Stimulated activated CD8-positive, alpha-beta memory T cell treated with anti-CD3 and anti-CD28 coated beads, Interleukin-15, amount 100 ng/mL, for 4 hours (primary cell): Measurements from ENCODE around the gene RPS15.
A peak's percentile ranks its signal among the peaks of the same experiment; 100 is the strongest.

Source experiments
- DNase-seq, 2 donors: peaks; one replicate each; pipeline ENCODE4 v3.0.0-alpha.2; 2020; ENCODE audit warnings: low read depth in 2 of 2

Gene RPS15

DNA sequence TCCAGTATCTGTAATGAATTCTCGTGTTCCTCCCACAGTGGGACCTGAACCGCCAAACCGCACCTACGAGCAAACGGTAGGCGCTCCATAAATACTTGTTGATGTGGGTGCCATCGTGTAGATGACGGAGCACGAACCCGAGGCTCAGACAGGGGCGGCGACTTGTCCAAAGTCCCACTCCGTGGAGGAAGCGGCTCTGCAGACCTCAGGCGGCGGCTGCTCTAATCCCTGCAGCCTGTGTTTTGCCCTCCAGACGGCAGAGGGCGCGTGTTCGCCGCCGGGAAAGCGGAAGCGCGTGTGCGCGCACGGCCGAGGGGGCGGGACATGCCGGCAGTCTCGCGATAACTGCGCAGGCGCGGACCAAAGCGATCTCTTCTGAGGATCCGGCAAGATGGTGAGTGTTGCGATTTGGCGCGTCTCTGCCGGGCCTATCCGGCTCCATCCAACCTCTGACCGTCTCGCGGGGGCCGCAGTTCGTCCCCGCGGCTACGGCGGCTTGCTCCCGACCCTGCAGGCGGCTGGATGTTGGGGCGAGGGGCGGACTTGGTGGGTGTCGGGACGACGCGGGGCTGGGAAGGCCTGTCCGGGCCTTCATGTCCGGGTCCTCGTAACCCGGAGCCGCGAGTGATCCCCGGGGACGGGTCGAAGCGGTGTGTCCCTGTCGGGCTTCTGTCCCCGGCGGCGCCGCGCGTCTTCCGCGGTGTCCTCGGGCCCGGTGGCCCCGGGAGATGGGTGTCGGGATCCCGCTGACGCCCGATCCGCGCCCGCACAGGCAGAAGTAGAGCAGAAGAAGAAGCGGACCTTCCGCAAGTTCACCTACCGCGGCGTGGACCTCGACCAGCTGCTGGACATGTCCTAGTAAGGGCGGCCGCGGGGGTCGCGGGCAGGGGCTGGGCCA, at the start of gene RPS15:
RPS15 (plus strand) TSS at position 362 of the 898 bp plus-strand sequence; CDS start at position 392, 30 bp downstream.
- DNase-seq = peak; percentile 88 to 89

DNA sequence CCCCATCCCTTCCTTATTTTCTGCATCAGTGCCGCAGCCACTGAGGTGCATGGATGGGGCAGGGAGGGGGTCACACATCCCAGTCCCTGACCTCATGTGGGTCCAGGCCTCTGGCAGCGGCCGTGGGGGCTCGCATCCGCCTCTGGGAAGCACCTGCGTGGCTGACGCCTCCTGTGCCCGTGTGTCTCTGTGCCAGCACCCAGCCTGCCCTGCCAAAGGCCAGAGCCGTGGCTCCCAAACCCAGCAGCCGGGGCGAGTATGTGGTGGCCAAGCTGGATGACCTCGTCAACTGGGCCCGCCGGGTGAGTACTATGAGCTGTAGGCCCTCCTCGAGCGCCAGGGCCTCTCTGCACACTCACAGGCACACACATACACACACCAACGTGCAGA, 49.6 kb upstream of the RPS15 start:
- DNase-seq = no peak

DNA sequence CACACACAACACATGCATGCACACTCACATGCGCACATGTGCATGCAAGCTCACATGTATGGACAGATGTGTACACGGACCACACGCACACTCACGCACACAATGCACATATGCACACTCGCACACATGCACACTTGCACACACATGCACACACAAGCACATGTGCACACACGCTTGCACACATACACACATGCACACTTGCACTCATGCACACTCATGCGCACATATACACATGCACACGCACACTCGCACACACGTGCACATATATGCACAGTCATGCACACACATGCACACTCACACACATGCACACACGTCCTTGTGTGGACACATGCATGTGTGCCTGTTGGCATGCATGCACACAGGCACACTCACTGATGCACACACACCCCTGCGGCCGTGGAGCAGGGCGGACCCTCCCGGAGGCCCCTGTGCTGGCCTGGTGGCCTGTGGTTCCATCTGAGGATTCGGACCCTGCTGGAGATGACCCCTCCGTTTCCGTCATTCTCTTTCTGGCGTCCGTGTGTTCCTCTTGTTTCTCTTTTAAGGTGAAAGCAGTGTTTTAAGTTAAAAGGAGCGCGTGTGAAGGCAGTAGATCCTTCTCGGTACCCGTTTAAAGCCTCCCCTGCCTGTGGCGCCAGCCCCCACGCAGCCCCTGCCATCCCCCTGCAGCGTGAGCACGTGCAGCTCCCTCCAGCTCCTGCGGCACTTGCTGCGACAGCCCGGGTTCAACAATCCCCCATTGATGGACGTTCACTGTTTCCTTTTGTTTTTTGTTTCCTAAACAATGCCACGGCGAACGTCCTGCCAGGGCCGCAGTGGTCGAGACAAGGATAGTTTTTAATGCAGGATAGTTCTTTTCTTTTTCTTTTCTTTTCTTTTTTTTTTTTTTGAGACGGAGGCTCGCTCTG, 48.9 kb upstream of the RPS15 start:
- DNase-seq = no peak

DNA sequence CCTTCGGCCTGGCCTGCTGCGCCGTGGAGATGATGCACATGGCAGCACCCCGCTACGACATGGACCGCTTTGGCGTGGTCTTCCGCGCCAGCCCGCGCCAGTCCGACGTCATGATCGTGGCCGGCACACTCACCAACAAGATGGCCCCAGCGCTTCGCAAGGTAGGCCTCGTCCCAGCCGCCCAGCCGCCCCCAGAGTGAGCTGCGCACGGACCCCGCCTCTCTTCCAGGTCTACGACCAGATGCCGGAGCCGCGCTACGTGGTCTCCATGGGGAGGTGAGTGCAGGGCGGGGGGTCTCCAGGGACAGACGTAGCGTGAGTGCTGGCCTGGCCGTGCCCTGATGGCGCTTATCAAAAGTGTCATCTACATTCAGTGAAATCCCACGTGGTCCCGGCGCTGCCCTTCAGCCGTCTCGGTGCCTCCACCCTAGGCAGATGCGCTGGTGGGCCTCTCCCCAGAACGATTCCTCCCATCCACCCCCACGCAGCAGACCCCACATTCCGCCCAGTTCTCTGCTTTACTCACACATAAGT, 47.2 kb upstream of the RPS15 start:
- DNase-seq = no peak

DNA sequence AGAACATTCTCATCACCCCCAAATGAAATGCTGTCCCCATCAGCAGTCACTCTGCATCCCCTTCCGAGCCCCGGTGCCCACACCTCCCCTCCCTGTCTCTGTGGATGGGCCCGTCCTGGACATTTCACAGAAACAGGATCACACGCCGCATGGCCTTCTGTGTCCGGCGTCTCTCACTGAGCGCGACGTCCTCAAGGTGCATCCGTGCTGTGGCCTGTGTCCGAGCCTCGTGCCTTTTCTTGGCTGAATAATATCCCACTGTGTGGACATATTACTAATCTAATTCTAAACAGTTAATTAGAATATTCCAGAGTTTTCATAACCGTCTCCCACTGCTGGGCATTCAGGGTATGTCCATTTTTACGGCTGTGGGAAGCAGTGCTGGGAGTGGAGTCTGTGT, 45.8 kb upstream of the RPS15 start:
- DNase-seq = no peak

DNA sequence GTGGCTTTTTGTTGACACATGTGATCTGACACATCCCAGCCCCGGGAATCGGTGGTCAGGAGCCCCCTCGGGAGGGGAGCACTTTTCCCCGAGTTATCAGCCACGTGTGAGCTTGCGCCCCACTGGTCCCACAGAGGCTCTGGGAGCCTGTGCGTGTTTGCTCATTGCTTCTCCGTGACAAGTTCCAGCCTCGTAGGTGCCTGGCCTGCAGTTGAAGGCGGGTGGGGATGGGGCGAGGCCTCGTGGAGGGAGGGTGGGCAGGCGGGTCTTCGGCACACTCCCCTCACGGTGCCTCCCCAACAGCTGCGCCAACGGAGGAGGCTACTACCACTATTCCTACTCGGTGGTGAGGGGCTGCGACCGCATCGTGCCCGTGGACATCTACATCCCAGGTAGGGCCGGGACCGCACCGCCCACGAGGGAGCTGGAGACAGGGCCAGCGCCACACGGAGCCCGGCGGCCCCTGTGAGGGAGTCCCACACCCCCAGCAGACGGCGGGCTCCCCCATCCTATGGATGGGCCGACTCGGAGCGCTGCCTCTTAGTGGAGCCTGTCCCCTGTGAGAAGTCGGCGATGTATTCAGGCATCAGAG, 45.2 kb upstream of the RPS15 start:
- DNase-seq = no peak

DNA sequence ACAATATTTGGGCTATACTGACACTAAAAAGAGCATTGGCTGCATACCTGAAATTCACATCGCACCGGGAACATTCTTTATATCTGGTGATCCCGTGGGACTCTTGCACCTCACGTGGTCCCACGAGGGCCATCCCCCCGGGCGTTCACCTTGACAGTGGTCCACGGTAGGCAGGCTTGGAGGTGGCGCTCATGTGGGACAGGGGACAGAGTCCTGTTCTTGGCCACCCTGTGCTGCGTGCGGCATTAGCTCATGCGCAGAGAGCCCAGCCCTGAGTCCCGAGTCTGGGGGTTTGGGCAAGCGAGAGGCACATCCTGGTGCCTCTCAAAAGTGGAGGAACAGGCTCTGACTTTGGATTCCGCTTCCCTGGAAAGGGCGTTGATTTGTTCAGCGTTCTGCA, 44.4 kb upstream of the RPS15 start:
- no peak for DNase-seq

DNA sequence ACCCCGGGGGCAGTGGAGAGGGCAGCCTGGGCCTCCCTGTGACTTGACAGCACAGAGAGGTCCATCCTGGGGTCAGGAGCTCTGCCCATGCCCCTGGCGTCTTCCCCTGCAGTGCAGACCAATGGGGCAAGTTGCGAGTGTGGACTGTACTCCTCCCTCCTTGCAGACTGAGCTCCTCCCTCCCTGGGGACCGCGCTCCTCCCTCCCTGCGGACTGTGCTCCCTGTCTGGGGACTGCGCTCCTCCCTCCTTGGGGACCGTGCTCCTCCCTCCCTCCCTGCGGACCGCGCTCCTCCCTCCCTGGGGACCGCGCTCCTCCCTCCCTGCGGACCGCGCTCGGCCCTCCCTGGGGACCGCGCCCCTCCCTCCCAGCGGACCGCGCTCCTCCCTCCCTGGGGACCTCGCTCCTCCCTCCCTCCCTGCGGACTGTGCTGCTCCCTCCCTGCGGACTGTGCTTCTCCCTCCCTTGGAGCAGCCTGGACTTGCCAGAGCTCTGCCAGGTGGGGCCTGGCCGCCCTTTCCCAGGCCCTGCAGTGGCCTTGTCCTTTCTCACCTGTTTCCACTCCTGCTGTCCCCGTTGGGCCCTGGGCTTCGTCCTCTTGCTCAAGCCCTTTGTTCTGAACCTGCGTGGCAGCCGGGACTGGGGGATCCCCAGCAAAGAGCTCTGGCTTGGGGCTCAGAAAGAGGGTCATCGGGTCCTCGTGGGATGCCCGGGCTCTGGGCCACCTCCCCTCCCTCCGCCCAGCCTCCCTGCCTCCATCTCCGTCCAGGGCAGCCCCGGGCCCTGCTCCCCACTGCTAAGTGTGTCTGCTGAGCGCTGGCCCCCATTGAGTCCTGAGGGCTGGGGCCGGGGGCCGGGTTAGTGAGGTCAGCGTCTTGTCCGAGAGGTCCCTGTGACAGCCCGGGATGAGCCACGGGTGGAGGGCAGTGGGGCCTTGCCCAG, 43.7 kb upstream of the RPS15 start:
- no peak for DNase-seq

DNA sequence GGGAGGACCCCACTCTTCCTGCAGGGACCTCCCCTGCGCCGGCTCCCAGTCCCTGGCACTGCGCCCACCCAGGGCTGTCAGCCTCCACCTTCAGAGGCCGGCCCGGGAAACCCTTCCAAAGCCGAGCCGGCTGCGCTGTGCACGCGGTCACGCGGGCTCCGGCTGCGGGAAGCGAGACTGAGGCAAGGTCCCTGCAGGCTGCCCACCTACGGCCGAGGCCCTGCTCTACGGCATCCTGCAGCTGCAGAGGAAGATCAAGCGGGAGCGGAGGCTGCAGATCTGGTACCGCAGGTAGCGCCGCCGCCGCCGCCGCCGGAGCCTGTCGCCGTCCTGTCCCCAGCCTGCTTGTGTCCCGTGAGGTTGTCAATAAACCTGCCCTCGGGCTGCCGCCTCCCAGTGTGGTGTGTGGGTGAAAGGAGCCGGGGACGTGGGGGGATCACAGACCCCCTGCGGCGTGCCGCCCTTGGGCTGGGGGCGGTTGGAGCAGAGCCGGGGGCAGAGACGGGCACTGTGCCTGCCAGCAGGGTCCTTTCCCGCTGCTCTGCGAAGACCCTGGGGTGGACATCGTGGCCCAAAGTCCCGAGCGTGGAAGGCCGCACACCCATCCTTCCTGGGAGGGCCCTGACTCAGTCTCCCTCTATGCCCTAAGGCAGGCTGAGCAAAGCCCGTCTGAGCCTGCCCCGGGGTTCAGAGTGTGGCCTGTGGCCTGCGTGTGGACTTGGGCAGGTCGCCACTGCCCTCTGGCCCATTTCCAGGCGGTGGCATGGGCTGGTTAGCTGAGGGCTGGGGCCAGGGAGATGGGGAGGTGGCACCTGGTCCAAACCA, 42.8 kb upstream of the RPS15 start:
- no peak for DNase-seq

DNA sequence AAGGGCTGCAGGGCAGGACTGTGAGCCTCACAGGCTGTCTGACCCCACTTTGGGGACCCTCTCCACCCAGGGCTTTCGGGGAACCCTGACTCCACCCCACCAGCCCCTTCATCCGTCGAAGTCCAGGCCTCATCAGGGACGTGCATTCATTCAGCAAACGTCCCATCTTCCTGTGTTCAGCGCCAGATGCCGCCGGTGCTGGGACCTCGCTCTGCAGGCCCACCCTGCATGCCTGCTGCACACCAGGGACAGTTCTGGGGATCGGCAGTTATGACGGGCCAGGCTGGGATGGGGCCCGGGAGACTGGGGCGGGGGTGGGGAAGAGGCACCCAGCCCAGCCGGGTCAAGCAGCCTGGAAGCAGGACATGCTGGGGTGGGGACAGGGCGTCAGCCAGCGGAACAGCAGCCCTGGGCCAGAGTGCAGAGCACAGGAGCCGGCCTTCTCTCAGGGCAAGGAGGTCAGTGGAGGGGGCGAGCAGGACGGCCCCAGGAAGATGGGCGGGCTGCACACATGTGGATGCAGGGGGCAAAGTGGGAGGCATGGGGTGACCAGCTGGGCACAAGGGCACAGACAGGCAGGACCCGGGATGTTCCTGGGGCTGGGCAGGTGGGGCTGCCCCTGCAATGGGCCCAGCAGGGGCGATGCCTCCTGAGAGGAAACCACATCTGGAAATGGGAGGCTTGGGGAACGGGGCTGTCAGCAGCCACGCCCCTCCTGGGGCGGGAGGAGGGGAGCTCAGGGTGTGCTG, 42.0 kb upstream of the RPS15 start:
- no peak for DNase-seq

DNA sequence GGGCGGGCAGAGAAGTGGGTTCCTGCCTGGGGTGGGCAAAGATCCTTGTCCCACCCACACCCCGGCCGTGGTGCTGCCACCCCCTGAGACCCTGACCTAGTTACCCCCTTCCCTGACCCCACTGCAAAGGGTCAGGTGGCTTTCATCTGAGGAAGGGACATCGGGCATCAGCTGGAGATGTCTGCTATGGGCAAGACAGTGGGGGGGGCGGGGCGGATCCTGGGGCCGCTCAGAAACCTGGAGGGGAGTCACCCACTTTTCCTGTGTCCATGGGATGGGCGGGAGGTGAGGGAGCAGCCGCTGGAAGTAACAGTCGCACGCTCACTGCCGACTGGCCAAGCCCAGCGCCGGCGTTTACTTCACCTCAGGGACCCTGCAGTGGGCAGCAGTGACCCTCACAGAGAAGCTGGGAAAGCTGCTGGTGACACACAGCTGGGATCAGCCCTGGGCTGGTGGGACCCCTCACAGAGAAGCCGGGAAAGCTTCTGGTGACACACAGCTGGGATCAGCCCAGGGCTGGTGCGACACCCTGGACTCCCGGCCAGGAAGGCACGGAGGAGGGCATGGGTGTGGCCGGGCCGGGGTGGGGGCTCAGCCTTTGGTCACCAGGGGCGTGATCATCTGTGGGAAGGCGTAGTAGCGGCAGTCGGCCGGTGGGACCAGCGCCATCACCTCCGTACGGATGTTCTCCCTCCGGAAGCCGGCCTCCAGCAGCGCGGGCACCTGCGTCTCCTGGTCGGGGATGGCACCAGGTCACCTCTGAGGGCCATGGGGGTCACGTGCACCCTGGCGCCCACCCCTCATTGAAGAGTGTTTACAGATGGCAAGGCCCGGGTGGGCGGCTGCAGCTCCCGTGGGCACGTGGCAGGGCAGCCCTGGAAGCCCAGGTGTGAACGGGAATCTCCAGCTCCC, 41.2 kb upstream of the RPS15 start:
- no peak for DNase-seq

DNA sequence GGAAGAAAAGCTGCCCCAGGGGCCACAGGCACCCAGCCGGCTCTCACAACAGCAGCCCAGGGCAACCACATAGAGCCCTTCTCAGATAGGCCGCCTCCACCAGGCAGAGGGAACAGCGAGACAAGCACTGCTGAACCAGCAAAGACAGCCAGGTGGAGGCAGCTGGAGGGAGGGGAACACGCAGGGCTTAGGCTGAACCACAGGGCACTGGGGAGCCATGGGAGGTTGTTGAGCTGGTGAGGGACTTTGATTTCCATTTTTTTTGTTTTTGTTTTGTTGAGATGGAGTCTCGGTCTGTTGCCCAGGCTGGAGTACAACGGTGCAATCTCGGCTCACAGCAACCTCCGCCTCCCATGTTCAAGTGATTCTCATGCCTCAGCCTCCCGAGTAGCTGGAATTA, 40.4 kb upstream of the RPS15 start:
- no peak for DNase-seq

DNA sequence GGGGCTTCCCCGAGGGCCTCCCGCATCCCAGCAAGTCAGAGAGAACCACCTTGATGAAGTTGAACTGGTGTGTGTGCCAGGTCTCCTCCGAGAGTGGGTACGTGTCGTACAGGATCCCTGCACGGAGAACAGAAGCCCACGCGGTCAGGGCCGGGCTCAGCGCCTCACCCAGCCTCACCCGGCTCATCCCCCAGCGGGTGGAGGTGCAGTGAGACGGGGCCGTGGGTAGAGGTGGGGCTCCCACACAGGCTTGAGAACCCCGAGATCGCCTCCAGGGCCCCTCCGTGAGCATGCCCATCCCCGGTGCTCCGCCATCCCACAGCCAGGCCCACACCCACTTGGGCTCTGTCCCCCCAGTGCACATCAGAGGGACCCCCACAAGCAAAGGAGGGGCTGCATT, 39.1 kb upstream of the RPS15 start:
- no peak for DNase-seq

DNA sequence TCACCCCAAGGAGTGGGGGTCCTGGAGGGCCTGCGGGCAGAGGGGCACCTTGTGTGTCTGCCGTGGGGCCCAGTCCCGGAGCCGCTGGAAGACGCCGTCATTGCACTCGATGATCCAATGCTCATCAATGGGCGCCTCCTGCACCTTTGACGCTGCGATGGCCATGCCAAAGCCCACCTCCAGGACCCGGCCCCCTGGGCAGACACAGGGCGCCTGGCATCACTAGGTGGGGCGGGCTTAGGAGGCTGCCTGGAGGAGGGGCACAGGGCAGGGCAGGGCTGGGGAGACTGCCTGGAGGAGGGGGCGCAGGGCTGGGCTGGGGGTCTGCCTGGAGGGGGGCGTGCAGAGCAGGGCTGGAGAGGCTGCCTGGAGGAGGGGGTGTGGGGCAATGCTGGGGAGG, 38.5 kb upstream of the RPS15 start:
- no peak for DNase-seq

DNA sequence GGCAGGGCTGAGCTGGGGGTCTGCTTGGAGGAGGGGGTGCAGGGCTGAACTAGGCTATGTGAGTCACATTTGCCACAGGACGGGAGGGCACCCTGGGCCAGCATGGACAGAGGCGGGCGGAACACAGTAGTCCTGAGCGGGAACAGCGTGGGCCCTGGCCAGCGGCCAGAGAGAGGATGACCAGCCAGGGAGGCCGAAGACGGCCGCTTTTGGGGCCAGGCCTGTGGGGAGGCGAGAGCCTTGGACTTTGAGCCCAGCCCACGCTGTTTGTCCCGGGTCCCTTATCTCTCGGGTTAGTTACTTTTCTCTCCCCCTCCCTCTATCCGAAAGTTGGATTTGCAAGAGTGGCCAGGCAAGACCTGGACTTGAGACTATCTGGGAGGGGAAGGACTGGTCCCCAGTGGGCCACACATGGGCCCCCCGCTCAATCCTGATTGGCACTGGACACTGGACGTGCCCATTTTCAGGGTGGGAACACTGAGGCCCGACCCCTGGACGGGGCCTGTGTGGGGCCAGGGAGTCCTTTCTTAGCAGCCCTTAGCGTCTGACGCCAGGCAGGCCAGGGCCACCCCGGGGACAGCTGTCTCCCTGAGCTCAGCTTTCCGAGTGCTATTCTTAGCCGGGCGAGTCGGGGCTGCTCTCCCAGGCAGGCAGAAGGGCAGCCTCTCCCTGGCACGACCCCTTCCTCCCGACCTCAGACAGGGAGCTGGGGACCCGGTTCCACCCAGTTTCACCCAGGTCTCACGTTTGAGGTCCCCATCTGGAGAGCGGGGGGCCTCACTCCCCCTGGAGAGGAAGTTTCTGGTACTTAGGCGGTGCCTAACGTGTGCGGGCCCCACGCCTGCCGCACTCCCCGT, 37.7 kb upstream of the RPS15 start:
- no peak for DNase-seq

DNA sequence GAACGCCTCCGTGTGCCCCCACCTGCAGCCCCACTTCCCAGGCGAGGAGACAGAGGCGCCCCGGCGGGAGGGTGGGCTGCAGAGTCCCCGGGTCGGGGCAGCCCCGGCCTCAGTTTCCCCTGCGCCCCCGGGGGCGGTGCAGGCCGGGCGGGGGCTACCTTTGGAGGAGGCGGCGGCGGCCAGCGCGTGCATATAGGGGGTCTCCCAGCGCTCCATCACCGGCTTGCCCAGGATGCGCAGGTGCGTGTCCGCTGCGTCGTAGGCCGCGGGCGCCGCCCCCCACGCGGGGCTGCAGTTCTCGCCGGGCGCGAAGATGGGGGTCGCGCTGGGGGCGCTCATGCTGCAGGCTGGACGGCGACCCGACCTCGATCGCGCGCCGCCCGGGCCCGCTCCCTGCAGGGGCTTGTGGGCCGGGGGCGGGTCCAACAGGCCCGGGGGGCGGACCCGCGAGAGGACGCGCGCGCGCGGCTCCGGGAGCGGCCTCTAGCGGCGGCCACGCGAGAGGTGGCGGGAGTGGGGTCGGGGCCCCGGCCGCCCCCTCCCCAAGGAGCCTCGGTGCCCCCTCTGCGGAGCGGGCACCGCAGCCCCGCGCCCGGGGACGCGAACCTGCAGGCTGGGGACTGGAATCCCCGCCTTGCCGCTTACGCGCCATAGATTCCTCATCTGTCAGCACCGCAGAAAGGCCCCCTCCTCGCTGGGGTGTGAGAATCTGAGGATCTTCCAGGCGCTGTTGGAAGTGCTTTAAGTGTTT, 36.9 kb upstream of the RPS15 start, which contains the start of gene GAMT:
GAMT (minus strand) TSS at position 405 of the 751 bp plus-strand sequence; CDS start at position 339, 66 bp downstream.
- DNase-seq = peak in 1 of 2 donors; percentile 27

DNA sequence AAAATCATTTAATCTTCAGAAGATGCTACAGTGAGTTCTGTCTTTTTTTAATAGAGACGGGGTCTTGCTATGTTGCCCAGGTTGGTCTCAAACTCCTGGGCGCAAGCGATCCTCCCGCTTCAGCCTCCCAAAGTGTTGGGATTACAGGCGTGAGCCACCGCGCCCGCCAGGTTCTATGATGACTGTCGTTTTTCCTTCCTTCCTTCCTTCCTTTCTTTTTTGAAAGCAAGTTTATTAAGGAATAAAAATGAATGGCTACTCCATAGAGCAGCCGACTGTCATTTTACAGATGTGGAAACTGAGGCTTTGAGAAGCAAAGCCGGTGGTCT, 36.3 kb upstream of the RPS15 start:
- DNase-seq = no peak
